ENCODE results near the gene RNF17.

DNA sequence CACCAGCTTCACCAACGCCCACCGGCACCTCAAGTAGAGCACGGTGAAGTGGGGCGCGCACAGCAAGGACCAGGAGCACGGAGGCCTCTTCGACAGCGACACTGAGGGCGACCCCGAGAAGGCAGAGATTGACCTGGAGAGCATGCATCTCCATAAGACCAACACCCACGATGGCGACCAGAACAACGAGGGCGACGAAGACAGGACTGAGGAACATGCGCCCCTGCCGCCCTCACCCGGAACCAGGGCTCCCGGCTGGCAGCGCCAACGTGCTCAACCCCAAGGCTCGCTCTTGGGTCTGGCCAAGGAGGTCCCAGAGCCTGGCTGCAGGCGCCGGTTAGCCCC, 18.5 kb upstream of the RNF17 start:
- TF ChIP-seq ZFP37 (tag by site-specific recombination; IDR thresholded peaks at IDR 0.05): no peak
- no peak for TF ChIP-seq YY1 (tag by site-specific recombination; IDR thresholded peaks at IDR 0.05)
- TF ChIP-seq, protein P1, sequence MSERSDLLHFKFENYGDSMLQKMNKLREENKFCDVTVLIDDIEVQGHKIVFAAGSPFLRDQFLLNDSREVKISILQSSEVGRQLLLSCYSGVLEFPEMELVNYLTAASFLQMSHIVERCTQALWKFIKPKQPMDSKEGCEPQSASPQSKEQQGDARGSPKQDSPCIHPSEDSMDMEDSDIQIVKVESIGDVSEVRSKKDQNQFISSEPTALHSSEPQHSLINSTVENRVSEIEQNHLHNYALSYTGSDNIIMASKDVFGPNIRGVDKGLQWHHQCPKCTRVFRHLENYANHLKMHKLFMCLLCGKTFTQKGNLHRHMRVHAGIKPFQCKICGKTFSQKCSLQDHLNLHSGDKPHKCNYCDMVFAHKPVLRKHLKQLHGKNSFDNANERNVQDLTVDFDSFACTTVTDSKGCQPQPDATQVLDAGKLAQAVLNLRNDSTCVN (tag by site-specific recombination; optimal IDR thresholded peaks at IDR 0.05): no peak
- TF ChIP-seq, protein P2, sequence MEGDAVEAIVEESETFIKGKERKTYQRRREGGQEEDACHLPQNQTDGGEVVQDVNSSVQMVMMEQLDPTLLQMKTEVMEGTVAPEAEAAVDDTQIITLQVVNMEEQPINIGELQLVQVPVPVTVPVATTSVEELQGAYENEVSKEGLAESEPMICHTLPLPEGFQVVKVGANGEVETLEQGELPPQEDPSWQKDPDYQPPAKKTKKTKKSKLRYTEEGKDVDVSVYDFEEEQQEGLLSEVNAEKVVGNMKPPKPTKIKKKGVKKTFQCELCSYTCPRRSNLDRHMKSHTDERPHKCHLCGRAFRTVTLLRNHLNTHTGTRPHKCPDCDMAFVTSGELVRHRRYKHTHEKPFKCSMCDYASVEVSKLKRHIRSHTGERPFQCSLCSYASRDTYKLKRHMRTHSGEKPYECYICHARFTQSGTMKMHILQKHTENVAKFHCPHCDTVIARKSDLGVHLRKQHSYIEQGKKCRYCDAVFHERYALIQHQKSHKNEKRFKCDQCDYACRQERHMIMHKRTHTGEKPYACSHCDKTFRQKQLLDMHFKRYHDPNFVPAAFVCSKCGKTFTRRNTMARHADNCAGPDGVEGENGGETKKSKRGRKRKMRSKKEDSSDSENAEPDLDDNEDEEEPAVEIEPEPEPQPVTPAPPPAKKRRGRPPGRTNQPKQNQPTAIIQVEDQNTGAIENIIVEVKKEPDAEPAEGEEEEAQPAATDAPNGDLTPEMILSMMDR (tag by site-specific recombination; IDR thresholded peaks at IDR 0.05): no peak
- TF ChIP-seq ZNF266 (tag by site-specific recombination; IDR thresholded peaks at IDR 0.05; ENCODE audit: low read depth): no peak
- no peak for TF ChIP-seq ZNF138 (tag by site-specific recombination; IDR thresholded peaks at IDR 0.05; ENCODE audit: borderline replicate concordance)
- TF ChIP-seq, protein P3, sequence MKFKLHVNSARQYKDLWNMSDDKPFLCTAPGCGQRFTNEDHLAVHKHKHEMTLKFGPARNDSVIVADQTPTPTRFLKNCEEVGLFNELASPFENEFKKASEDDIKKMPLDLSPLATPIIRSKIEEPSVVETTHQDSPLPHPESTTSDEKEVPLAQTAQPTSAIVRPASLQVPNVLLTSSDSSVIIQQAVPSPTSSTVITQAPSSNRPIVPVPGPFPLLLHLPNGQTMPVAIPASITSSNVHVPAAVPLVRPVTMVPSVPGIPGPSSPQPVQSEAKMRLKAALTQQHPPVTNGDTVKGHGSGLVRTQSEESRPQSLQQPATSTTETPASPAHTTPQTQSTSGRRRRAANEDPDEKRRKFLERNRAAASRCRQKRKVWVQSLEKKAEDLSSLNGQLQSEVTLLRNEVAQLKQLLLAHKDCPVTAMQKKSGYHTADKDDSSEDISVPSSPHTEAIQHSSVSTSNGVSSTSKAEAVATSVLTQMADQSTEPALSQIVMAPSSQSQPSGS (tag by site-specific recombination; IDR thresholded peaks at IDR 0.05; ENCODE audit: low read depth): no peak
- no peak for TF ChIP-seq ZNF792 (tag by site-specific recombination; IDR thresholded peaks at IDR 0.05)
- TF ChIP-seq ZNF335 (tag by site-specific recombination; conservative IDR thresholded peaks at IDR 0.05): no peak
- no peak for TF ChIP-seq RBAK (tag by site-specific recombination; IDR thresholded peaks at IDR 0.05)
- no peak for TF ChIP-seq TRIM28 (IDR thresholded peaks at IDR 0.05; ENCODE audit: borderline replicate concordance, low read length)
